ENCODE results near the gene CDC34. TPM values are rescaled to one million over a fixed set of nuclear protein-coding genes. Genes with fewer than 3 reads are reported as not detected.

The CDC34 gene
- total RNA-seq, 2 donors from 2014 or later, result 128 to 138 TPM

- no peak overlapping the region for H3K9ac ChIP-seq (ENCODE audit: extremely low read depth, low read length, poor library complexity, severe bottlenecking)
Measured at GRCh38 chr19:580274-580835, 48.8 kb downstream of the CDC34 start.

GRCh38 chr19:581399-582111 lies 50.0 kb downstream of the CDC34 start:
- Mint-ChIP-seq H3K27ac (no peak overlapping the region), H3K27me3 (ENCODE audit: insufficient read depth) (peaks cover 2% of the 10 kb centered on the region), H3K36me3 (ENCODE audit: low read depth) (peaks cover 15% of the 10 kb centered on the region), H3K9me3 (no peaks in the 10 kb centered on the region), H3K4me1 (peaks cover 3% of the 10 kb centered on the region), H3K4me3 (no peak overlapping the region)
- no peak for TF ChIP-seq CTCF (conservative IDR thresholded peaks at IDR 0.05)
- H3K9me3 ChIP-seq (ENCODE audit: control insufficient read depth, low read length), result no peaks in the 10 kb centered on the region
- DNase-seq, result no peak
- no peaks in the 10 kb centered on the region for H3K4me1 ChIP-seq (ENCODE audit: control insufficient read depth, insufficient read depth, low read length)
- no peak overlapping the region for H3K27ac ChIP-seq (ENCODE audit: low read depth, low read length)
- H3K4me3 ChIP-seq (ENCODE audit: low read length), result no peak overlapping the region
- WGBS, 2 experiments (ENCODE audit: insufficient coverage in 1 of 2, insufficient read length in 1 of 2), result 96 to 97% methylated on average over 26 to 40 of the region's 40 CpGs
- H3K9ac ChIP-seq (ENCODE audit: extremely low read depth, low read length, poor library complexity, severe bottlenecking), result no peak overlapping the region
- H3K36me3 ChIP-seq (ENCODE audit: control insufficient read depth, insufficient read depth, low read length), result peaks cover 43% of the 10 kb centered on the region
- no peaks in the 10 kb centered on the region for H3K27me3 ChIP-seq (ENCODE audit: control insufficient read depth, insufficient read depth, low read length, poor library complexity, severe bottlenecking)

More at GRCh38 chr19:580274-580835, 48.8 kb downstream of the CDC34 start:
- H3K4me1 ChIP-seq (ENCODE audit: control insufficient read depth, insufficient read depth, low read length), result no peaks in the 10 kb centered on the region
- H3K27ac Mint-ChIP-seq, result no peak overlapping the region
- DNase-seq, result peak; percentile 44
- H3K36me3 ChIP-seq (ENCODE audit: control insufficient read depth, insufficient read depth, low read length), result peaks cover 52% of the 10 kb centered on the region
- H3K4me1 Mint-ChIP-seq, result peaks cover 3% of the 10 kb centered on the region
- TF ChIP-seq CTCF (conservative IDR thresholded peaks at IDR 0.05), result no peak
- 93 to 94% methylated on average over 14 to 22 of the region's 22 CpGs for WGBS, 2 experiments (ENCODE audit: insufficient coverage in 1 of 2, insufficient read length in 1 of 2)
- no peaks in the 10 kb centered on the region for H3K9me3 Mint-ChIP-seq
- H3K27ac ChIP-seq (ENCODE audit: low read depth, low read length), result no peak overlapping the region
- no peak overlapping the region for H3K4me3 Mint-ChIP-seq
- no peaks in the 10 kb centered on the region for H3K27me3 Mint-ChIP-seq (ENCODE audit: insufficient read depth)
- peaks cover 15% of the 10 kb centered on the region for H3K36me3 Mint-ChIP-seq (ENCODE audit: low read depth)
- no peaks in the 10 kb centered on the region for H3K9me3 ChIP-seq (ENCODE audit: control insufficient read depth, low read length)
- H3K4me3 ChIP-seq (ENCODE audit: low read length), result no peak overlapping the region
- H3K27me3 ChIP-seq (ENCODE audit: control insufficient read depth, insufficient read depth, low read length, poor library complexity, severe bottlenecking), result no peaks in the 10 kb centered on the region

GRCh38 chr19:582497-583197 lies 51.1 kb downstream of the CDC34 start:
- no peak overlapping the region for H3K4me3 Mint-ChIP-seq
- TF ChIP-seq CTCF (conservative IDR thresholded peaks at IDR 0.05), result no peak
- no peak overlapping the region for H3K27ac Mint-ChIP-seq
- Histone ChIP-seq H3K27ac (ENCODE audit: low read depth, low read length) (no peak overlapping the region), H3K9ac (ENCODE audit: extremely low read depth, low read length, poor library complexity, severe bottlenecking) (no peak overlapping the region), H3K4me1 (ENCODE audit: control insufficient read depth, insufficient read depth, low read length) (no peaks in the 10 kb centered on the region), H3K9me3 (ENCODE audit: control insufficient read depth, low read length) (no peaks in the 10 kb centered on the region), H3K36me3 (ENCODE audit: control insufficient read depth, insufficient read depth, low read length) (peaks cover 38% of the 10 kb centered on the region), H3K27me3 (ENCODE audit: control insufficient read depth, insufficient read depth, low read length, poor library complexity, severe bottlenecking) (no peaks in the 10 kb centered on the region), H3K4me3 (ENCODE audit: low read length) (no peak overlapping the region)
- H3K36me3 Mint-ChIP-seq (ENCODE audit: low read depth), result peaks cover 12% of the 10 kb centered on the region
- H3K9me3 Mint-ChIP-seq, result no peaks in the 10 kb centered on the region
- WGBS, 2 experiments (ENCODE audit: insufficient coverage in 1 of 2, insufficient read length in 1 of 2), result 91 to 96% methylated on average over 23 to 31 of the region's 31 CpGs
- peaks cover 3% of the 10 kb centered on the region for H3K4me1 Mint-ChIP-seq
- H3K27me3 Mint-ChIP-seq (ENCODE audit: insufficient read depth), result peaks cover 2% of the 10 kb centered on the region
- peak; percentile 58 for DNase-seq
